GM12892 (cell line): Measurements from ENCODE around the gene BDNF. TPM values are rescaled to one million over a fixed set of nuclear protein-coding genes. Genes with fewer than 3 reads are reported as not detected.
A peak's percentile ranks its signal among the peaks of the same experiment; 100 is the strongest.
"Not testable (repeated sequence)": the region's sequence is repeated elsewhere in the genome, so short reads cannot be mapped to it uniquely, and the experiment has no call there.

Experiments used
- DNase-seq: peaks from one replicate; pipeline ENCODE4 v3.0.0; 2011; ENCODE audit not compliant: insufficient read length
- FAIRE-seq: peaks from 2 replicates; lab custom pipeline; 2011; peaks lifted over from hg19 to GRCh38; lab: Jason Lieb, UNC
- POLR2A ChIP-seq: IDR thresholded peaks from 2 replicates; pipeline ENCODE4 v1.6.1; 2011; ENCODE audit warnings: low read depth, low read length, control low read depth
- POLR2AphosphoS5 ChIP-seq: IDR thresholded peaks from 2 replicates; pipeline ENCODE4 v1.6.1; 2011; ENCODE audit warnings: low read depth, low read length, control low read depth
- TAF1 ChIP-seq: IDR thresholded peaks from 2 replicates; pipeline ENCODE4 v1.6.1; 2011; ENCODE audit warnings: low read depth, mild to moderate bottlenecking, control low read depth, low read length, borderline replicate concordance
- polyA plus RNA-seq: library from polyadenylated mRNA; unstranded; fragments of >200 nt; gene quantifications from one replicate; pipeline ENCODE4 v1.2.1, GENCODE V29; 2012; ENCODE audit warnings: missing spikeins, inconsistent platforms; ENCODE audit not compliant: missing spikeins

Gene BDNF
- polyA plus RNA-seq = not detected

DNA sequence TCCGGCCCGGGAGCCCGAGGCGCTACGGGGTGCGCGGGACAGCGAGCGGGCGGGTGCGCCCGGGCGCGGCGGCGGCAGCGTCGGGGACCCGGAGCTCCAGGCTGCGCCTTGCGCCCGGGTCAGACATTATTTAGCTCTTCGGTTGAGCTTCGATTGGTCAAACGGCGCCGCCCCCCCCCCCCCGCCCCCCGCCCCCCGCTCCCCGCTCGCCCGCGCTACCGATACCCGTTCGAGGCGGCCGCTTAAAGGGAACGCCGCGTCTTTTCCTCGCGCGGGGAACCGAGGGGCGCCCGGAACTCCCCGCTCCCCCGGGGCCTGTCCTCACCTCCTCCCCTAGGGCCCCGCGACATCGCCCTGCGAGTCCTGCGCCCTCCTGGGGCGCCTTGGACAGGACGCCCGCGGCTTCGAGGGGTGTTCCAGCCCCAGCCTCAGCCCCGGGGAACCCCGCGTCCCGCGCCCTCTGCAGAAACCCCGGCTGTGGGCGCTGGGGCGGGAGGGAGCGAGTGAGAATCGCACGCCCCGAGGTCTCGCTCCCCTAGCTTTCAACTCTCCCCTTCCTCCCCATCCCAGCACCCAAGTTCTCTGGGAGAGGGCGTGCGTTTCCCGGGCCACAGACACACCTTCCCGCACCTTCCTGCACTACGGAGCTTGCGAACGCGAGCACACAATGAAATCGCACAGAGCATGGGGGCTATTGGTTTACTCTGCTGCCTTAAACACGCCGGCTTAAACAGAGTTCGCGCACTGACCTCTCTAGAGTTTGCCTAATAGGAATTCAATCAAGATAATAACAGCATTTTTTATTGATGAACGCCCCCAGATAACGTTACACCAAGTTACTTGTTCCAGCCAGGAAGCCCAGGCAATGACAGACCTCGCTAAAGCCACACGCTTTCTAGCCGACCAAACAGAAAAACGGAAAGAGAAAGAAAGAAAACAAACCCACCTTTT is at the start of gene BDNF:
TSS of gene BDNF (minus strand) at position 105 of the 951 bp plus-strand sequence. CDS start 41,891 bp downstream, outside the sequence.
- no peak for FAIRE-seq
- TF ChIP-seq POLR2AphosphoS5 = no peak

DNA sequence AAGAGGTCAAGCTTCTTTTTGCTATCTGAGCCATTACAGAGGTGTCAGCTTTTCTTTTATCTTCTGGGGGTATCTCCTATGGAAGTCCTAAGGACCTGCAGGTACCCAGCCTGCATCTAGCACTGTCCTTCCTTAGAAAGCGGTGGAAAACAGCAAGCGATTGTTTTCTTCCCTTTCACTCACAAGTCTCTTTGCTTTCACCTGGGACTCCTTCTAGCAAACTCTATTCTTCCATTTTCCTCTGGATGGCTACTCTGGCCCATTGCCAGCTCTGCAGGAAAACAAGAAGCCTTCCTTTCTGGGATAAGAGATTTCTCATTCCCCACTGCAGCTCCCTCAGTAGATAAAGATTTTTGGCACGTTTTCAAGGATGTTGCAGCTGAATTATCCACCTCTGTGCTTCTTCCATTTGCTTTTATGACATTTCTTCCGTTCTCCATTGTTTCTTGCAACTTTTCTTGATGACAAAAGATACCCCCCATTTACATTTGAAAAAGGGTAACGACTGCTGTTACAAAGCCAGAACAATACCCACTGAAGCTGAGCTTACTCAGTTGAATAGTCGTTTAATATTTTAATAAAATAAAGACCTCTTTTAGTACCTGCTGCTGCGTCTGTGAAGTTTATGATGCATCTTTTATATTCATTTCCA is 40.2 kb upstream of the BDNF start:
- TF ChIP-seq POLR2AphosphoS5 (no peak), POLR2A (no peak), TAF1 (no peak)
- FAIRE-seq (no peak), DNase-seq (no peak)

More for the DNA sequence above, at the start of gene BDNF:
- no peak for DNase-seq

DNA sequence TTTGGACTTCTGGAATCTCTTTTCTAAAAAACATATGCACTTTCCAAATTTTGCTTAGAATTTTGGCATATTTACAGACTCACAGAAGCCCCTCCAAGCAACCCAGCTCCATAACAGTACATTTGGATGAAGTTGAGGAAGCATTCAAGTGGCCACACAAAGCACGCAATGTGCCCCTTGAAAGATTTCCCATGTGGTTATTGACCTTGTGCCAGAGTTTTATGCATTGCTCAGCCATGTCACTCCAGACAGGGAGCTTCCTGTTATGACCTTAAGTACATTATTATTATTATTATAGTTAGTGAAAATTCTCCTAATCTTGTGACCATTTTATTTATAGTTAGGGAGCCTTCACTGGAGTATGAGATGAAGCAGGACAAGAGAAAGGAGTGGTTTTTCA is 35.0 kb upstream of the BDNF start:
- DNase-seq (no peak), FAIRE-seq (no peak)
- TF ChIP-seq TAF1 = no peak
- no peak for TF ChIP-seq POLR2AphosphoS5
- no peak for TF ChIP-seq POLR2A

DNA sequence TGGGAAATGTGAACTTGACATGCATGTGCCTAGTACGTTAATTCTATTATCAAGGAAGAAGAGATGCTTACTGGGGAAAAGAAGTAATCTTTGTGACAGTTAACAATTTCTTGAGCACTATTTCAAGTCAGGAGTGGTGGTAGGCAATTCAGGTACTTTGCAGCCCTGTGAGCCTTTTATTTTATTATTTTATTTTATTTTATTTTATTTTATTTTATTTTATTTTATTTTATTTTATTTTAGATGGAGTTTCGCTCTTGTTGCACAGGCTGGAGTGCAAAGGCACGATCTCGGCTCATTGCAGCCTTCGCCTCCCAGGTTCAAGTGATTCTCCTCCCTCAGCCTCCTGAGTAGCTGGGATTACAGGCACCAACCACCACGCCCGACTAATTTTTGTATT is 31.5 kb upstream of the BDNF start:
- peak; percentile 9 for FAIRE-seq
- not testable (repeated sequence) for DNase-seq

DNA sequence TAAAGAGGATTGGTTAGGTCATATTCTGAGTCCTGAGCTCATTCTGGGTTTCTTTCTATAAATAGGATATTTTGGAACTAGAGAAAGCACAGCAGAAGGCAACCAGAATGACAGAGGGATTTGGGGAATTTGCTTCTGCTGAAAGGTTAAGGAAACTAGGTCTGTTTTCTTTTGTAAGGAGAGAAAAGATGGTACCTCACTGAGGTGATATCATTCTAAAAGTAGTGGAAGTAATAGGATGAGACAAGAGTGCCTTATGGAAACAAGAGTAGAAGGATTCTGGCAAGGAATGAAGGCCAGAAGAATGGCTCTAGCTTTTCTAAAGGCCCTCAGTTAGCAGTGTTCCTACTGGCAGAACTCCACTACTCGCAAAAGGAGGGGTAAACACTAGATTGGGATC is 26.7 kb upstream of the BDNF start:
- DNase-seq (no peak), FAIRE-seq (no peak)
- TF ChIP-seq POLR2AphosphoS5 (no peak), TAF1 (no peak), POLR2A (no peak)

DNA sequence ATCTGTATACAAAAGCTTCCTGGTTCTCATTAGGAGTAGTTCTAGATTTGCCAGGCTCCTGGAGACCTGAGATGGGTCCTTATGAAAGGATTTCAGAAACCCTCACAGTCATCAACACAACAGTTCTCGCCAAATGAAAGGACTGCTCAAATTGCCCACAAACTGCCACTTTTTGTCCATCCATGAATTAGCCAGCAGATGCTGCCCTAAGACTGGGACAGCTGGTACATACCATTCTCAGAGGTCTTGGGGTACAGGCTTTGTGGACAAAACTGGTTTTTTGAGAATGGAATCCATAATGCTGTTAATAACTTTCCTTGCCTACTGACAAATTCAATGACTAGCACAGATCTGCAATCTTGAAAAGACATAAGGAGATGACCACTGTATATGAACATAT is 23.4 kb upstream of the BDNF start:
- no peak for TF ChIP-seq POLR2A
- no peak for TF ChIP-seq POLR2AphosphoS5
- TF ChIP-seq TAF1 = no peak
- no peak for DNase-seq
- FAIRE-seq = no peak

DNA sequence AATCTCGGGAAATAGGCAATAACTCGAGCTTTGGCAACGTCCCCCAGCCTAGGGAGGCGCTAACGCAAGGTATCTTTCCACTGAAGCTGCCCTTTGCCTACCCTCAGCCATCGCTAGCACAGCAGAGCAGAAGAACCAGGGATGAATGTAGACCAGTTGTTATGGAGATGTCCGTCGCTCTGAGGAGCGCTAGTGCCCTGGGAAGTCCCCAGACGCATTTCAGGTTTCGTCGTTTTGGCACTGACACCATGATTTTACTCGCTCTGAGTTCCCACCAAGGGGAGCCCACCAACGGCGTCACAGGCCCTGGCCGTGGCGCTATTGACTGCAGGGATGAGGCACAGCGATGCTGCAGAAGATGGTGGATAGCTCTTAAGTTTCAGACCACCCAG is 22.7 kb upstream of the BDNF start:
- FAIRE-seq = no peak
- DNase-seq = no peak
- TF ChIP-seq TAF1 (no peak), POLR2A (no peak), POLR2AphosphoS5 (no peak)

DNA sequence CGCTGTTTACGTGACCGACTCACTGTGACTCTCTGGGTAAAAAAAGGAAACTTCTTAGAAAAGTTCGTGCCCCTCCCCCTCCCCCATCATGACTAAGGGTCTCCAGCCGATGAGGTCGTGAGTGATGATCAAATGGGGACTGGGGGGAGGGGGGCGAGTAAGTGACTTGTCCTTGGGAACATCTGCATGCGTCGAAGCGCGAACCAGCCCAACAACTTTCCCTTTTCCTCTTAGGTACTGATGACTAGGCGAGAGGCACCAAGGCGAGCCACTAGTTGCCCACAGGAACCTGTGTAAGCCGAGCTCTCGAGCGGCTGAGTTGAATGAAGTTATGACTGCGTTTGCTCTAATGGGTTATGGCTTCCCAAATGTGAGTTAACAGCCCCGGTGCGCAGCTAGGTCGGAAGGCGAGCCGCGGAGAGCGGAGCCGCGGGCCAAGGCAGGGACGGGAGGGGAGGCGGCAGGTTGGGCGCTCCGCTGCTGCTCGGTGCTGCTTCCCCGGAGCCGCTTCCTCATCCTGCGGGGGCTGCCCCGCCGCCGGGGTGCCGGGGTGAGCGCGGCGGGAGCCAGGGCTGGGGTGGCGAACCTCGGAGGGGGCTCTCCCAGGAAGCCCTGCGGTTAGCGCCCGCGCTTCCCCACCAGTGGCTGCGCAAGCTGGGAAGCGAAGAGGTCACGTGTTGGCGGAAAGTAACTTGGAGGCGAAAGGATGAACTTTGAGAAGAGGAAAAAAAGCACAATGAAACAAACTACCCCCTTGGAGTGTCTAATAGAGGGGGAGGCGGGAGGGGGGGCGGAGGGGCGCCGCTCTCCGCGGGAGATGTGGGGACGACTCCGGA is 22.1 kb upstream of the BDNF start:
- no peak for FAIRE-seq
- TF ChIP-seq TAF1 (no peak), POLR2AphosphoS5 (no peak), POLR2A (no peak)
- no peak for DNase-seq

DNA sequence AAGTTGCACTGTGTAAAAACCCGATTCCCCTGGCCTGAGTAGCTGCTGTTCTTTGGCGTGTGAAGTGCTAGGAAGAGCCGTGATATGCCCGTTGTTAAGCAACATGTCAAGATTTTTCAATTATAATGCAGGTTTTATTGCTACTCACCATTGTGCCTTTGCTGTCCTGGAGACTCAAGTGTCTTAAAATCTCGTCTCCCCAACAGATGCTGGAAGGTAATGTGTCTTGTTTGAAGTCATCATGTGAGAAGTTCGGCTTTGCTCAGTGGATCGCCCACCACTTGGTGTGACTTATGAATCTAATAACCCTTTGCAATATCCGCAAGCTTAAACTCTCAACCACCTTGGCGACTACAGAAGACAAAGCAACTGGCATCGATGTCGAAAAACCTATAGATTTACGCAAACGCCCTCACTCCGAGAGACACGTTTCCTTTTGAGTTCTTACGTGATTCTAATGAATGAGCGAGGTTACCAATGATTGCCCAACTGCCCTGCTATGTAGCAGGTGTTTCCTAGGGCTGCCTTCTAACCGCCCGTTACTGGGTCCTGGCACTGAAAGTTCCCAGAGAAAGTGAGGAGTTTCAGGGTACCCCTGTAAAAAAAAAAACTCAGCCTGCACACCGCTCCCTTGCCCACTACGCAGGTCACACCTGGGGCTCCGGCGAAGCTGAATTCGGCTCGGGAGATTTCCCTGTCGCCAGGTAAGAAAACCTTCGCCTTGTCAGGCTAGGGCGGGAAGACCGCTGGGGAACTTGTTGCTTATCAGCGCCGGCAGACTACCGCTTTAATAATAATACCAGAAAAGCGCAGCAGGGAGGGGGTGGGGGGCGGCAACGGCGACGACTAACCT is 21.2 kb upstream of the BDNF start:
- FAIRE-seq (peak; percentile 33), DNase-seq (no peak)
- TF ChIP-seq POLR2A = no peak
- TF ChIP-seq POLR2AphosphoS5 = no peak
- TF ChIP-seq TAF1 = no peak

DNA sequence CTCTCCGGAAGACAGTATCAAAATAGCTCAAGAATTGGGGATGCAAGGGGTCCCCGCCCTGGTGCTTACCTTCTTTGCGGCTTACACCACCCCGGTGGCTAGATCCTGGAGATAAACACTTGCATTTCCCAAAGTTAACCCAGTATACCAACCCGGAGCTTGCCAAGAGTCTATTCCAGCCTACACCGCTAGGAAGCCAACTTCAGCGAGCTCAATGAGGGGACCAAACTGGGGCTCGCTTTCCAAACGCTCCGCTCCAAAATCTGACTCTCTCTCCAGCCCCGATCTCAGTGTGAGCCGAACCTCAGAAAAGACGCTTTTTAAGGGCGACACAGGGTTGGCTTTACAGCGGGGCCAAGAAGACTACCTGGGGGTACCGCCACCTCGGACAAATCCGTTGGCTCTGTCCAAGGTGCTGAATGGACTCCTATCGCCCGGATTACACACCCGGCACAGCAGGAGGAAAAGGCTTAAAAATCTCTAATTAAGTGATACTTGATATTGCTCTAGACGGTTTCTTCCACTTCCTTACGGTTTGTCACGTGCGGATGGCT is 20.1 kb upstream of the BDNF start:
- TF ChIP-seq POLR2A (no peak), POLR2AphosphoS5 (no peak), TAF1 (no peak)
- DNase-seq = no peak
- FAIRE-seq = no peak

DNA sequence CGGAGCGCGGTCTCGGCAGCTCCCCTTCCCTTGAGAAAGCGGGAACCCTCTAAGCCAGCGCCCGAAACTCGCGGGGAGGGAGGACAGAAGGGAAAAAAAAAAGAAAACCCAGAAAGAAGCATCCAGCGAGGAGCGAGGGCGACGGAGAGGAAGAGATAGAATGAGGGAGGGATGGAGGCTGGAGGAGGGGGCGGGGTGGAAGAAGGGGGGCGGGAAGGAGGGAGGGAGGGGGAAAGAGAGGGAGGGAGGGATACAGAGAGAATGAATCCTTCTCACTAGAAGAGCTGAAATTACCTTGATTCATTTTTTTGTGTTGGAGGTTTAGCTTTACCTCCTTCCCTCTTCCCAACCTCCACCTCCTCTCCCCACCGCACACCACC is 19.3 kb upstream of the BDNF start:
- FAIRE-seq = no peak
- no peak for TF ChIP-seq POLR2AphosphoS5
- TF ChIP-seq TAF1 = no peak
- no peak for TF ChIP-seq POLR2A

More for the DNA sequence above, 19.3 kb upstream of the BDNF start:
- DNase-seq = no peak
